Measurements from ENCODE around the gene GNB1L.
"Not testable (repeated sequence)": the region's sequence is repeated elsewhere in the genome, so short reads cannot be mapped to it uniquely, and the experiment has no call there.

Gene GNB1L

GRCh38 chr22:19792383-19792896 lies 62.2 kb downstream of the GNB1L start:
- not testable (repeated sequence) for DNase-seq

- no peak for DNase-seq
Measured at GRCh38 chr22:19791894-19792293, 62.8 kb downstream of the GNB1L start.

GRCh38 chr22:19791243-19791642 lies 63.4 kb downstream of the GNB1L start:
- no peak for DNase-seq

DNA sequence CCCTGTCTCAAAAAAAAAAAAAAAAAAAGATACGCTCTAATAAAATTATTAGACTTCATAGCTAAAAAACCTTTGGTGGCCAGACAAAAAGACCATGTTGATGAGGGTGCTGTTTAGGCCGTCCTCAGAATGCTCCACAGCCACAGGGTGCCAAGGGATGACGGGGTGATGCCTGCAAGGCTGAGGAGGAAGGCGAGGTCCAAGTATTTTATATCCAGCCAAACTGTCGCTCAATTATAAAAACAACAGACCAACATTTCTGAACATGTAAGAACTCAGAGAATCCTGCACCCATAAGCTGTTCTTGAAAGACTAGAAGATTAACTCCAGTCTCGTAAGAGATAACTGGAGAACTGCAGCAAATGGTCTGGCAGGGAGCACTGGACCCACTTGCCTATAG lies 64.8 kb downstream of the GNB1L start:
- no peak for DNase-seq

DNA sequence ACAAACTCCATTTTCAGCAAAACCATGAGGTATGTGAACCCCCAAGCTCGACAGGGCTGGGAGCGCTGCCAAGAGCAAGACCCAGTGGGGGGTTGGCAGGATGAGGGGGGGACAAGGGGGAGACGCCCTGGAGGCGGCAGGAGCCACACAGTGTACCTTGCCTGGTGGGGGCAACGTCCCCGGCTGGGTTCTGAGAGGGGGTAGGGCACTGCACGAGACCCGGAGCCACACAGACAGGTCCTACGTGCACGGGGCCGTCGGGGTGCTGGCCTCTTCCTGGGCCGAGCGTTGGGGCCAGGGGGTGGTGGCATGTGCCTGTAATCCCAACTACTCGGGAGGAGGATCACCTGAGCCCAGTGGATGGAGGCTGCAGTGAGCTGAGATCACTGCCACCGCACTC lies 65.3 kb downstream of the GNB1L start:
- DNase-seq, result no peak

- no peak for DNase-seq
Measured at GRCh38 chr22:19788661-19789225, 65.9 kb downstream of the GNB1L start.

DNA sequence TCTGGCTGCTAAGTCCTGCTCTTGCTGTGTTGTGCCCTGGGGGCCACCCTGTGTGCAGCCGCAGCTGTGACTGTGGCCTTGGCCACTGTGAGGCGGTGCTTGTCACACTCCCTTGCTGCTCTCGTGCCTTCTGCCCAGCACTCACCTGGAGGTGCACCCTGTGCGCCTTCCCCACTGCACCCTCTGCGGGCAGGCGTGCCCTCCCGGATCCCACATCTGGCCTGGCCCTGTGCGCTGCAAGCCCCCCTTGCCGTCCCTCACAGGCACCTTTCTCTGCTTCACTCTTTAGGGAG lies 66.9 kb downstream of the GNB1L start:
- DNase-seq, result no peak

- DNase-seq, result no peak
Measured at GRCh38 chr22:19786959-19787848, 67.5 kb downstream of the GNB1L start.

- no peak for DNase-seq
Measured at GRCh38 chr22:19786264-19786585, 68.4 kb downstream of the GNB1L start.

DNA sequence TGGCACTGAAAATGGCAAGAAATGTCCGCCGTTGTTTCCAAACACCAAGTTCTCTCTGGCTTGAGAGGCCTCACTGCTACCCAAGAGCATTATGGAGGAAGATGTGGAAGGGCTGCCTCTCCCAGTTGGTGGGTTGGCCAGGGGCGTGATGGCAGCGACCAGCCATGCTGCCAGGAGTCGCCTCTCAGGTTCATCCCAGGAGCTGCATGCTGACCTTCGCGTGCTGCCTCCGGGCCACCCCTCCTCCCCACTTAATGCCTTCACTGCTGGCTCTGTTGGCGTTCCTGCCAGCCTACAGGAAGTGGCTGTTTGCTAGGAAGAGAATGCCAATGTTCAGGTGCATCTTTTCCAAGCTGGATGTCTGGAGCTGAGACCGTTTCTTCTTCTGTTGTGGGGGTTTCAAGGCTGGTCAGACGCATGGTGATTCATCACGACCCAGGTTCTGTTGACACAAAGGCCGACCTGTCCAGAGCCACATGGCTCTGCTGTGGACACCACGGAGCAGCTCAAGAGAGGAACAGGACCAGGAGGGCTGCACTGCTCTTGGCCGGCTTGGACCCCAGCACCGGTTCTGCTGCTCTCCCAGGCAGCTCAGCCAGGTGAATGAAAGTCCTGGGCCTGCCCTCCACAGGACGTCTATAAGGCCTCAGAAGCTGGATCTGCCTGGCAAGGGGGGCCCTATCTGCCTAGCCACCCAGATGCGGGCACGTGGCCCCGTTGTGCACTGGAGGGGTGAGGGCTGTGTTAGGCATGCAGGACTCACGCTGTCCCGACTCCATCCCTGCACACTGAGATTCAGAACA lies 69.0 kb downstream of the GNB1L start:
- no peak for DNase-seq

GRCh38 chr22:19784384-19785175 lies 70.1 kb downstream of the GNB1L start:
- no peak for DNase-seq

- no peak for DNase-seq
Measured at GRCh38 chr22:19783586-19784383, 70.9 kb downstream of the GNB1L start.

GRCh38 chr22:19782533-19782932 lies 72.1 kb downstream of the GNB1L start:
- no peak for DNase-seq

GRCh38 chr22:19779685-19780268 lies 74.9 kb downstream of the GNB1L start:
- DNase-seq, result no peak

- DNase-seq, result no peak
Measured at GRCh38 chr22:19779011-19779421, 75.7 kb downstream of the GNB1L start.

GRCh38 chr22:19777192-19777591 lies 77.5 kb downstream of the GNB1L start:
- DNase-seq, result not testable (repeated sequence)

GRCh38 chr22:19776433-19777031 lies 78.1 kb downstream of the GNB1L start:
- no peak for DNase-seq

- DNase-seq, result no peak
Measured at GRCh38 chr22:19775496-19776325, 79.0 kb downstream of the GNB1L start.

- DNase-seq, result no peak
Measured at GRCh38 chr22:19774628-19775027, 80.0 kb downstream of the GNB1L start.

DNA sequence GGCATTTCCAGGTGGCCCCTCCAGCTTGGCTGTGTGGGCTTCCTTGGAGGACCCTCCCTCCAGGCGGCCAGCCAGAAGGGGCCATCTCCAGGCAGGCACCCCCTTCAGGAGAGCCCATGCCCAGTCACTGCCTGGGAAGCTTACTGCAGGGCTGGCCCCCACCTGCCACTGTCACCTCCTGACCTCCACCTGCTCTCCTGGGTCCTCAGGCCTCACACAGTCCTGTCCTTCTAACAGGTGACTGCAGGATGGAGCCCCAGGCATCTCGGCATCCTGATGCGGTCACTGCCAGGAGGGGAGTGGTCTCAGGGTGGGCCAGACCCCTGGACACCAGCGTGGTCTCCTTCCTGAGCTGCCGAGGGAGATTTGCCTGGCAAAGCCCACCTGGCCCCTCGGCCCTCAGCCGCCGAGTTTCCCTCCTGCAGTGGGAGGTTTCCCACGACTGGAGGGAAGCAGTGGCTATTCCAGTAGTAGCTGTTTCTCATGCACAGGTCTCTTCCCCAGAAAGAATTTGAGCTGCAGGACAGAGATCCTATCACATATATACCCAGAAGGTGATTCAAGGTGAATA lies 81.1 kb downstream of the GNB1L start:
- no peak for DNase-seq
